Head of caudate nucleus (tissue), 42 donors: ENCODE data around the gene AFF1.

Experiments
- DNase-seq, 42 donors: peaks; one replicate each; pipeline versions ENCODE4 v3.0.0 to v3.0.0-alpha.2; 2020 to 2021; ENCODE audit warnings: mixed read lengths in 7 of 42
- intact Hi-C: fragments of 100-400 bp; cut with DNase I; formaldehyde crosslinking; loops from one replicate; pipeline ENCODE4 v1.15.0; 2022

The AFF1 gene

DNA sequence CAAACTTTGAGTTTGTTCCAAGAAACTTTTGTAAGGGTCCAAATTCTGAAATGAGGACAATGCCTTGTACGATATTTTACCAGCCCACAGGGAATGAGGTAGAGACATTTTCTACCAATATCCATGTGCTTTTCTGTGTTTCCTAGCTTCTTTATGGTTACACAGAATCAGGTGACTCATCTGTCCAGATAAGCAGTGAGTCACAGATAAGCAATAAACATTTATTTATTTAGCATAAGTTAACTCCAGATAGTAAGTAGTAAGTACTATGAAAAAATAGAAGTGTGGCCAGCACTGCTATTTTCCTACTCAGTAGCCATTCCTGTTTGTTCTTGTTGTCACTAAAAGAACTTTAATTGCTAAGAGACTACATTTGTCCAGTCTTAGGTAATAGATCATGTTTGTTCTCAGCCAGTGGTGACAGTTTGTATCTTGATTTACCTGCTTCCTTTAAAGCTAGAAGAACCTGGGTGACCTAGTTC, 7.4 kb downstream of the AFF1 start:
- no peak for DNase-seq
- intact Hi-C loops: no loop called here

DNA sequence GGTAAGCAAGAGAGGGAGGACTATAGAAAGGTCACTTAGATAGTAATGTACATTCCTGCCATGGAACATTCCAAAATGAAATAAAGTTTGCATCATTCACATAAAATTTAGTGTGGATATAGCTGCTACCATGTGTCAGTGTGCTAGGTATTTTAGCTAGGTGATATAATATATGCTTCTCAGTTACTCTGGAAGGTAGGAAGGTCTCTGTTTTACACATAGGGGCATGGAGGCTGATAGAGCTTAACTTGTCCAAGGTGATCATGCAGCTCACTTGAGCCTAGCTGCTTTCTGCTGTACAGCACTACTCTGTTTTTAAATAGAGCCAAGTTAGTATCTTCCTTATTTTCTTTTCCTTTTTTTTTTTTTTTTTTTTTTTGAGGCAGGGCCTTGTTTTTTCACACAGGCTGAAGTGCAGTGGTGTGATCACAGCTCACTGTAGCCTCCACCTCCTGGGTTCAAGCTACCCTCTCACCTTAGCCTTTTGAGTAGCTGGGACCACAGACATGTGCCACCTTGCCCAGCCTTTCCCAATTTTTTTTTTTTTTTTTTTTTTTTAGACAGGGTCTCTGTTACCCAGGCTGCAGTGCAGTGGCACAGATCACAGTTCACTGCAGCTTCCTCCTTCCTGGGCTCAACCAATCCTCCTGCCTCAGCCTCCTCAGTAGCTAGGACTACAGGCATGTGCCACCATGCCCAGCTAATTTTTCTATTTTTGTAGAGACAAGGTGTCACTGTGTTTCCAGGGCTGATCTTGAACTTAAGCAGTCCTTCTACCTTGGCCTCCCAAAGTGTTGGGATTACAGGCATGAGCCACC, 10.4 kb downstream of the AFF1 start:
- intact Hi-C loops: no loop called here
- DNase-seq: no peak

- DNase-seq: no peak
- intact Hi-C loops: no loop called here
Observed at GRCh38 chr4:86946868-86947500, 12.2 kb downstream of the AFF1 start.

GRCh38 chr4:86947501-86948120, 12.8 kb downstream of the AFF1 start:
- DNase-seq: no peak
- intact Hi-C loops: no loop called here

DNA sequence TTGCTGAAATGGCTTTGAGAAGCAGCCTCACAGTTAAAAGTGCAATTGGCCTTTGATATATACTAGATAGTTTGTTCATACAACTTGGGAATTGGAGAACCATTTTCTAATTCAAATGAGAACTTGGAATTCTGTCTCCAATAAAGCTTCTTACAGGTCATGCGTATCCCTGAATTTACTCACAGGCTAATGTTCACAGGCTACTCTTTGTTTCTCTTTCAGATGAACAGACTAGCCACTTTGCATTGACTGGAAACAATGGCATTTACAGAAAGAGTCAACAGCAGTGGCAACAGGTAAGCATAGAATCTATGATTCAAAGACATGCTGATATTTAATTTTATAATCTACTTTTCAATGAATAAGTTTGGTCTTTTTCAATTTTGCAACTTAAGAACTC, 13.5 kb downstream of the AFF1 start:
- no peak for DNase-seq
- intact Hi-C loops: no loop called here

DNA sequence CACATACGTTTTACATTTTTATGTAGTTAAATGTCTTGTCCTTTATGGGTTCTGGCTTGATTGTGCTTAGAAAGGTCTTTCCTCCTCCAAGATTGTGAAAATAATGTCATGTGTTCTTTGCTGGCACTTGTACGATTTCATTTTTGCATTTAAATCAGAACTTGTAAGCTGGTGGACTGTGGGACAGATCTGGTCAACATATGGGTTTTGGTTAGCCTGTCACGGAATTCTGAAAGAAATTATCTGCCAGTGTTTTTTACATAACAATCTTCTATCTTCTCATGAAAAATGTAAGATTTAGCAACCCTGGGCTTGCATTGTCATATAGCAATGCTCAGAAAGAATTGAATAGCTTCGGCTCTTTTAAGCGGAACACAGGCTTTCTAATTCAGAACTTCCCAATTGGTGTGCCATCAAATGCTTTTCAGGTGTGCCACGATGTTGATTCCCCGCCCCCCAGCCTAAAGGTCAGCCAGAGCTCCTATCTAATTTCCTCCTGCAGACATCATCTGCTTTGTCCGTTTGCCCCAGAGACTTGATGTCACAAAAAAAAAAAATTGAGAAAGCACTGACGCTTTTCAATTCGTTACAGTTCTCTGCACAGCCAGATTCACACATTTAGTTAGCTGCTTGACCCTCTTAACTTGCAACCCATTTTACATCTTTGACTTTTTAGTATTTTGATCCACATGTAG, 16.2 kb downstream of the AFF1 start:
- no peak for DNase-seq
- intact Hi-C loops: no loop called here

- intact Hi-C loops: no loop called here
- DNase-seq: no peak
Observed at GRCh38 chr4:86955888-86956451, 21.2 kb downstream of the AFF1 start.

DNA sequence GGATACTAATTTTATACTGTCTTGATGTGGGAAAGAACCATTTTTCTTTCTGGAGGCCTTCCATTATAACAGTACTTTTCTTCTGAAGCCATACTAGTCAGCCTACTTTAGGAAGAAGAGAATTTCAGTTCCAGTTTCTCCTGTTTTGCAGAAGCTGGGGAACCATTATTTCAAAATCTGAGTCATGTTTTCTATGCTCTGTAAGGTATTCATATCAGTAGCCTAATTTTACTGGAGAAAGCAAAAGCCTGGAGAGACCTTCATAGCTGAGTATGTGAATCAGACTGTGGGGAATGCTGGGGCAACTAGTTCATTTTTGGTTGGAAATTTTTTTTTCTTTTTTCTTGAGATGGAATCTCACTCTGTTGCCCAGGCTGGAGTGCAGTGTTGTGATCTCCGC, 22.4 kb downstream of the AFF1 start:
- no peak for DNase-seq
- intact Hi-C loops: no loop called here

DNA sequence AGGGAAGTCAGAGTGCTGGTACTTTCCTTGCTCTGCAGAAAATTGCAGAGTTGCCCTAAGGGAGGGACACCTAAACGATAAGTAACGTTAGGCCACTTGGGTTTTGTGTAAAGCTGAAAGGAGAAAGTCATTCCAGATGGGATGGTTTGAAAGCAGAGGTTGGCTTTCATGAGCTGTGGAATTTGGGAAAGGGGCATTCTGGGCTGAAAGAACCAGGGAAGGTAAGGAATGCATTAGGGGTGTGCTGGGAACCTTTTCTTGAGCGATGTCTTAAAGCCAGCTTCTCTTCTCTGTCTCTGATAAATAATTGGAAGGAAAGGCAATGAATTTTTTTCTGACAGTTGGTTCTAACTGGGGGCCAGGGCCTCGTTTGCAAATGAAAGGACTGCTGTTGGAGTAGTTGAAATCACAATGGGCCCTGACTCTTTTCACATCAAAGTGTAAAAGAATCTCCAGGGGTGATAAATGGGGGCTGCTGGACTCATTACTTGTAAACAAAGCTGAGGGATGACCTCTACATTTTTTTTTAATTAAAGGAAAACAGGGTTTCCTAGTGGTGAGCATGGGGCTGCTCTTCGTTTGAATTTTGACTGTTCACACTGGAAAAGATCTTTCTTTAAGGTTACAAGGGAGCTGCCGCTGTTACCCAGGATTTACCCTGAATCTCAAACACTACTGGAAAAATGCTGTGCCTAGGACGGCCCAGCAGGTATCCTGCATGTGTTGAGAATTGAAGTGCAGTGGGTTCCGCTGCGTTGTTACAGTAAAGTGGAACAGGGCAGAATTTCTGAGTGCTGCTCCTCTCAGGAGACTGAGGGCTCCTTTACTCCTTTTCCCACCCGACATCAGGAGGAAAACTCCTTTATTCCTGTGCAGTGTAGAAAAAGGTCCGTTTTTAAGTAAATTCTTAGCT, 25.0 kb downstream of the AFF1 start:
- DNase-seq: no peak
- intact Hi-C loops: no loop called here

DNA sequence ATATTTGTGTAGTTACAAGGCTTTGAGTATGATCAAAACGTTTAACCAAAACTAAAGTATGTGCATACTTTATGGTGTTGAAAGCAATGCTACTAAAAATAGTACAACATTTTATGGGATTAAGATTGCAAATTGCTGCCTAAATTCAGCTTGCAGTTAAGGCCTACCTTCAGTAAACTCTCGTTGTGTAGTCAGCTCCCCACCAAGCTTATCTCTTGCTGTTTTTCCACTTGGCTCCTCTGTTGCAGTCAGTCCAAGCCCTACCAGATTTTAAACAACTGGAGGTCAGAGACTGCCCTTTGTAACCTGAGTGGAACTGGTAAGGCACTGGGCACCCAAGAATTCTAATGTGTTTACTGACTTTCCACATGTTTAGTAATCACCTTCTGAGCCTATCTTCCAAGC, 25.7 kb downstream of the AFF1 start:
- intact Hi-C loops: no loop called here
- DNase-seq: no peak

GRCh38 chr4:86961116-86961515, 26.3 kb downstream of the AFF1 start:
- DNase-seq: no peak
- intact Hi-C loops: no loop called here

GRCh38 chr4:86961605-86962295, 26.9 kb downstream of the AFF1 start:
- no peak for DNase-seq
- intact Hi-C loops: no loop called here

DNA sequence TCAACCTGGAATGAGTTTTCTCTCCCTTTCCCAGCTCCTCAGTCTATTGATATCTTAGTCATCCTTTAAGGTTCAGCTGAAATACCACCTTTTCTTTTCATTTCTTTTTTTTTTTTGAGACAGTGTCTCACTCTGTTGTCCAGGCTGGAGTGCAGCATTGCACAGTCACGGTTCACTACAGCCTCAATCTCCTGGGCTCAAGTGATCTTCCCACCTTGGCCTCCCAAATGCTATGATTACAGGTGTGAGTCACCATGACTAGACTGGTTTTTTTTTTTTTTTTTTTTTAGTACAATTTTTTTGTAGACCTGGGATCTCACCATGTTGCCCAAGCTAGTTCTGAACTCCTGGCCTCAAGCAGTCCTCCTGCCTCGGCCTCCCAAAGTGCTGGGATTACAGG, 28.9 kb downstream of the AFF1 start:
- intact Hi-C loops: no loop called here
- no peak for DNase-seq

GRCh38 chr4:86965019-86965976, 30.5 kb downstream of the AFF1 start:
- DNase-seq: no peak
- intact Hi-C loops: no loop called here

DNA sequence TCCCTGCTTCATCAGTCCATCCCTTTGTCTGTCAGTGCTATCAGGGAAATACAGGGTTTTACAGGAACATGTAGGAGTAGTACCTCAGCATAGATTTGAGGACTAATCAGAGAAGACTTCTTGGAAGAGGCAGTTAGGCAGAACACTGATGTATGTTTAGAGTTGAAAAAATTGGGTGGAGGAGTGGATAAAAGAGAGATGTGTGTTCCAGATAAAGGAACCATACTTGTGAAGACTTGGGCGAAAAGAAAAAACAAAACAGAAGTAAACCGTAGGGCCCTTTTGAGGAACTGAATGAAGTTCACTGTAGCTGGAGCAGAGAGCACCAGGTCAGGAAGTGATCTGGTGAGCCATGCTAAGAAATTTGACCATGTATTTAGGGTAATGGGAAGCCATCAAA, 32.3 kb downstream of the AFF1 start:
- intact Hi-C loops: no loop called here
- DNase-seq: no peak

GRCh38 chr4:86967798-86968197, 33.0 kb downstream of the AFF1 start:
- intact Hi-C loops: no loop called here
- DNase-seq: no peak

GRCh38 chr4:86968547-86968946, 33.7 kb downstream of the AFF1 start:
- DNase-seq: no peak
- intact Hi-C loops: no loop called here
